ENCODE results near the gene RNF32.

RNF32 gene

GRCh38 chr7:156703773-156704482 is 63.4 kb downstream of the RNF32 start:
- intact Hi-C loops (cut with DNase I; ENCODE audit: low total_unique reads), result no loop called here
- Histone ChIP-seq H3K36me3 (peaks cover 11 to 19% (median 11%) of the 10 kb centered on the region in 3 donors), H3K9me3 (peaks cover 0 to 16% (median 9%) of the 10 kb centered on the region in 3 donors), H3K27ac (no peak overlapping the region), H3K27me3 (no peaks in the 10 kb centered on the region), H3K4me1 (no peaks in the 10 kb centered on the region), H3K4me3 (no peak overlapping the region)
- DNase-seq, result no peak
- TF ChIP-seq CTCF (IDR thresholded peaks at IDR 0.05), result no peak

GRCh38 chr7:156722043-156722826 is 81.7 kb downstream of the RNF32 start:
- TF ChIP-seq CTCF (IDR thresholded peaks at IDR 0.05), result no peak
- Histone ChIP-seq H3K27ac (no peak overlapping the region), H3K4me1 (no peaks in the 10 kb centered on the region), H3K36me3 (peaks cover 9 to 15% (median 10%) of the 10 kb centered on the region in 3 donors), H3K4me3 (no peak overlapping the region), H3K9me3 (no peaks in the 10 kb centered on the region), H3K27me3 (no peaks in the 10 kb centered on the region)
- no peak for DNase-seq
- intact Hi-C loops (cut with DNase I; ENCODE audit: low total_unique reads), result no loop called here

GRCh38 chr7:156725073-156725472 is 84.5 kb downstream of the RNF32 start:
- Histone ChIP-seq H3K27ac (no peak overlapping the region), H3K36me3 (peaks cover 0 to 6% (median 0%) of the 10 kb centered on the region in 3 donors), H3K27me3 (no peaks in the 10 kb centered on the region), H3K4me1 (no peaks in the 10 kb centered on the region), H3K4me3 (no peak overlapping the region), H3K9me3 (no peaks in the 10 kb centered on the region)
- TF ChIP-seq CTCF (IDR thresholded peaks at IDR 0.05), result no peak
- no peak for DNase-seq
- intact Hi-C loops (cut with DNase I; ENCODE audit: low total_unique reads), result no loop called here

GRCh38 chr7:156725936-156726335 is 85.4 kb downstream of the RNF32 start:
- Histone ChIP-seq H3K4me3 (no peak overlapping the region), H3K27ac (no peak overlapping the region), H3K9me3 (no peaks in the 10 kb centered on the region), H3K4me1 (no peaks in the 10 kb centered on the region), H3K36me3 (peaks cover 0 to 6% (median 0%) of the 10 kb centered on the region in 3 donors), H3K27me3 (no peaks in the 10 kb centered on the region)
- TF ChIP-seq CTCF (IDR thresholded peaks at IDR 0.05), result no peak
- no peak for DNase-seq
- intact Hi-C loops (cut with DNase I; ENCODE audit: low total_unique reads), result no loop called here
